ENCODE data around the gene PPP4R3A. TPM values are rescaled to one million over a fixed set of nuclear protein-coding genes. Genes with fewer than 3 reads are reported as not detected.

PPP4R3A gene
- total RNA-seq, 1 donor from 2014 or later: 111 TPM

DNA sequence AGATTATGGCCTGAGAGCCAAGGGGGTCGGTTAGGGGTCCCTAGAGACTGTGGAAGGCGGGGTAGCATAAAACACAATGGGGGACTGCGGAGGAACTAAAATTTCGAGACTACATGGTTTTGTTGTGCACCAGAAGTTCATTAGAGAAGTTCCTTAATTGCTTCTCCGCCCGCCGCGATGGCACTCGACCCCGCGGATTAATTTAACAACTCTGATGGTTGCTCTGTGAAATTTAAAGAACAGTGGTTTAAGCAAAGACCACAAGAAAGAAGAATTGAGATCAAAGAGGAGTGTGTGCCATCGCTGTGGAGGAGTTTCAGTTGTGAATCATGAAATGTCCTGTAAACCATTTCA, 91.1 kb downstream of the PPP4R3A start:
- Mint-ChIP-seq H3K27ac (ENCODE audit: unreplicated experiment) (no peak overlapping the region), H3K4me1 (peaks cover 33% of the 10 kb centered on the region), H3K4me3 (peak overlapping the region; percentile 81), H3K36me3 (ENCODE audit: low read depth) (no peaks in the 10 kb centered on the region), H3K9me3 (no peaks in the 10 kb centered on the region), H3K27me3 (ENCODE audit: low read depth) (no peaks in the 10 kb centered on the region)
- TF ChIP-seq, protein P1, sequence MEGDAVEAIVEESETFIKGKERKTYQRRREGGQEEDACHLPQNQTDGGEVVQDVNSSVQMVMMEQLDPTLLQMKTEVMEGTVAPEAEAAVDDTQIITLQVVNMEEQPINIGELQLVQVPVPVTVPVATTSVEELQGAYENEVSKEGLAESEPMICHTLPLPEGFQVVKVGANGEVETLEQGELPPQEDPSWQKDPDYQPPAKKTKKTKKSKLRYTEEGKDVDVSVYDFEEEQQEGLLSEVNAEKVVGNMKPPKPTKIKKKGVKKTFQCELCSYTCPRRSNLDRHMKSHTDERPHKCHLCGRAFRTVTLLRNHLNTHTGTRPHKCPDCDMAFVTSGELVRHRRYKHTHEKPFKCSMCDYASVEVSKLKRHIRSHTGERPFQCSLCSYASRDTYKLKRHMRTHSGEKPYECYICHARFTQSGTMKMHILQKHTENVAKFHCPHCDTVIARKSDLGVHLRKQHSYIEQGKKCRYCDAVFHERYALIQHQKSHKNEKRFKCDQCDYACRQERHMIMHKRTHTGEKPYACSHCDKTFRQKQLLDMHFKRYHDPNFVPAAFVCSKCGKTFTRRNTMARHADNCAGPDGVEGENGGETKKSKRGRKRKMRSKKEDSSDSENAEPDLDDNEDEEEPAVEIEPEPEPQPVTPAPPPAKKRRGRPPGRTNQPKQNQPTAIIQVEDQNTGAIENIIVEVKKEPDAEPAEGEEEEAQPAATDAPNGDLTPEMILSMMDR (conservative IDR thresholded peaks at IDR 0.05): peak; percentile 40
- DNase-seq (ENCODE audit: low read depth, low spot score): no peak

DNA sequence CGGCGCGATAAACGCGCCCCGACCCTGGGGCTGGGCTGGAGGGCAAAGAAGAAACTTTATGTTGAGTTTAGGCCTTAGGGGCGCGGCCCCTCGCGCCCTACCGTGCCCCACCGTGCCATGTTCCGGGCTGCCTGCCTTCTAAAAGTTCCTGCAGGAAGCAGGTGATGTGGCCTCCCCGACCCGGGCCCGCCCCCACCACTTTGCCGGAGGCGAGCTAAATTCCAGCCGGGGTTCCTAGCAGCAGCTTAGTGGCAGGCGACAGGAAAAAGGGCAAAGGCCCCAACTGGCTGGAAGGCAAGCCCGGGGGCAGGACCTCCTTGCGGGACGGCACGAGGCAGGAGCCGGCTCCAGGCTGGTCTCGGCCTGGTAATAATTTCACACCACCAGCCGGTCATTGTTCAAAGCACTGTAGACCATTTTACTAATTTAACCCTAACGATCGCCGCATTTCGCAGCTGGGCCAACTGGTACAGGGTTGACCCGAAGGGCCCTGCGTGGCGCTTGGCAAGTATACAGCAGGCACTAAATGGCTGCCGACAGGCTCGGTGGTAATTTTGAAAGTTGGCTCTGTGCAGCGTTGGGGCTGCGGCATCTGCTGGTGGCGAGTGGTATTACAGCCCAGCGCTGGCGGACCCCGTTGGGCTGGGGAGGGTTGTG, 91.6 kb downstream of the PPP4R3A start:
- Mint-ChIP-seq H3K27ac (ENCODE audit: unreplicated experiment) (no peak overlapping the region), H3K4me1 (peaks cover 37% of the 10 kb centered on the region), H3K36me3 (ENCODE audit: low read depth) (peaks cover 2% of the 10 kb centered on the region), H3K27me3 (ENCODE audit: low read depth) (no peaks in the 10 kb centered on the region), H3K9me3 (no peaks in the 10 kb centered on the region), H3K4me3 (peak overlapping the region; percentile 81)
- peak; percentile 73 for DNase-seq (ENCODE audit: low read depth, low spot score)
- TF ChIP-seq, protein P1 (conservative IDR thresholded peaks at IDR 0.05): peak; percentile 90

- Mint-ChIP-seq H3K27me3 (ENCODE audit: low read depth) (no peaks in the 10 kb centered on the region), H3K27ac (ENCODE audit: unreplicated experiment) (no peak overlapping the region), H3K4me3 (peak overlapping the region; percentile 81), H3K4me1 (peaks cover 41% of the 10 kb centered on the region), H3K36me3 (ENCODE audit: low read depth) (peaks cover 2% of the 10 kb centered on the region), H3K9me3 (no peaks in the 10 kb centered on the region)
- no peak for DNase-seq (ENCODE audit: low read depth, low spot score)
- TF ChIP-seq, protein P1 (conservative IDR thresholded peaks at IDR 0.05): no peak
Observed at GRCh38 chr14:91417983-91418386, 92.1 kb downstream of the PPP4R3A start.

DNA sequence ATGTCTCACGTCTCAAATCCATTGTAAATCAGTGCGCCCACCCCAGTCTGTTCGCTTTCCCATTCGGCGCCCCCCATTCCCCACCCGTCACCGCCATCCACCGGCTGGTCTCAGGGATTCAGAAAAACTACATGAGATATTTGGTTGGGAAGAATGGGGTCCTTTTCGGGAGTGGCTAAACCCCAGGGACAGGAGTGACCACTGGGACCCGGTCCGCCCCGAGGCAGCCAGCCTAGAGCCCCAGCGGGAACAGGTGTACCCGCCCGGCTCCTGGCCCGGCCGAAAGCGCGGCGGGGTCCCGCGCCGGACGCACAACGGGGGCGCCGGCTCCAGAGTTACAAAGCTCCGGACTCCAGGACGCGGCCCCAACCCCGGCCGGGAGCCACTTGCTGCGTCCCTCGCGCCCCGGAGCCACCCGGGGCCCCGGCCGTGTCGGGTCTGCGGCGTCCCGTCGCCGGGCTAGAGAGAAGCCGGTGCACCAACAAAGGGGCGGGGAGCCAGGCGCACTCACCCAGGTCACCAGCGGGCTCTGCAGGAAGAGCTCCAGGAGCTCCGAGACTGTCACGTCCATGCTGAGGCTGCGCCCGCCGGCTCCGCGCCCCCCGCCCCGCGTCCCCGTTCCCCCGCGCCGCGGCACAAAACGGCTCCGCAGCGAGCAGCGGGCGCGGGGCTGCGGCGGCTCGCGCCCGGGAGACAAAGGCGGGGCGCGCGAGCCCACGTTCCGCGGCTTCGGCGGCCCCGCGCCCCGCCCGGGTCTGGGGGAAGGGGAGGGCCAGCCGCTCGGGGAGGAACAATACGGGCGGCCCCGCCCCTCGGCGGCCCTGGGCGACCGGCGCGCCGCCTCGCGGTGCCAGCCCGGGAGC, 92.8 kb downstream of the PPP4R3A start, which contains the start of gene CCDC88C:
CCDC88C (minus strand) TSS at position 701 of the 863 bp plus-strand sequence; CDS start at position 571, 130 bp downstream.
- TF ChIP-seq, protein P1 (conservative IDR thresholded peaks at IDR 0.05): no peak
- peak; percentile 58 for DNase-seq (ENCODE audit: low read depth, low spot score)
- Mint-ChIP-seq H3K36me3 (ENCODE audit: low read depth) (peaks cover 2% of the 10 kb centered on the region), H3K27me3 (ENCODE audit: low read depth) (no peaks in the 10 kb centered on the region), H3K27ac (ENCODE audit: unreplicated experiment) (no peak within 1 kb of the TSS), H3K9me3 (no peaks in the 10 kb centered on the region), H3K4me1 (peaks cover 44% of the 10 kb centered on the region), H3K4me3 (peak within 1 kb of the TSS; percentile 91)

- no peaks in the 10 kb centered on the region for H3K9me3 Mint-ChIP-seq
- TF ChIP-seq, protein P1 (conservative IDR thresholded peaks at IDR 0.05): no peak
- H3K4me1 Mint-ChIP-seq: peaks cover 44% of the 10 kb centered on the region
- DNase-seq (ENCODE audit: low read depth, low spot score): no peak
- H3K4me3 Mint-ChIP-seq: peak overlapping the region; percentile 91
- no peaks in the 10 kb centered on the region for H3K27me3 Mint-ChIP-seq (ENCODE audit: low read depth)
- H3K27ac Mint-ChIP-seq (ENCODE audit: unreplicated experiment): no peak overlapping the region
- peaks cover 2% of the 10 kb centered on the region for H3K36me3 Mint-ChIP-seq (ENCODE audit: low read depth)
Observed at GRCh38 chr14:91416744-91417119, 93.4 kb downstream of the PPP4R3A start.
